ENCODE data around the gene VCX2. TPM values are rescaled to one million over a fixed set of nuclear protein-coding genes. Genes with fewer than 3 reads are reported as not detected.
"Not testable (repeated sequence)": the region's sequence is repeated elsewhere in the genome, so short reads cannot be mapped to it uniquely, and the experiment has no call there.

The VCX2 gene
- total RNA-seq, 6 experiments from 2014 or later, result not detected

GRCh38 chrX:8179656-8180055 is 8.6 kb upstream of the VCX2 start:
- no peak for DNase-seq
- peaks cover 20% of the 10 kb centered on the region for H3K9me3 Mint-ChIP-seq
- no peaks in the 10 kb centered on the region for H3K4me1 Mint-ChIP-seq (ENCODE audit: low read depth)
- H3K27ac Mint-ChIP-seq, result no peak overlapping the region
- no peak for TF ChIP-seq CTCF (IDR thresholded peaks at IDR 0.05)
- H3K27me3 Mint-ChIP-seq (ENCODE audit: insufficient read depth), result no peaks in the 10 kb centered on the region; the same call in 1 of the 2 replicates
- no peaks in the 10 kb centered on the region for H3K36me3 Mint-ChIP-seq (ENCODE audit: low read depth)
- no peak overlapping the region for H3K4me3 Mint-ChIP-seq

DNA sequence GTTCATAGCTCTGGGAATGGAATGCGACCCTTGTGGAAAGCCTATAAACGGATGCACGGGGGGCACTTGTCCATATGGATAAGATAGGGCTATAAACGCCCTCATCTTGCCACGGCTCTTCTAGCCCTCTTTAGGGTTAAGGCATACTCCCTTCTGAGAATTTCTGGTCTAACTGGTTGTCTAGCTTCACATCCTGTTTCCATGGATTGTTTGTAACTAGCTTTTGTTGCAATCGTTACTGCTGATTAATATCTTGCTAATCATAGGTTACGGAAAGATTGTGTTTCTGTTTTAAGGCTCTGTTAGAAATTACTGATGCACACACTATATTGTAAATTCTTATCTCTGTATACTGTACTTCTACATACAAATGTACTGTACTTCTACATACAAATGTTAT is 17.1 kb downstream of the VCX2 start:
- not testable (repeated sequence) for H3K36me3 Mint-ChIP-seq (ENCODE audit: low read depth); H3K27ac Mint-ChIP-seq; DNase-seq; H3K4me1 Mint-ChIP-seq (ENCODE audit: low read depth); H3K4me3 Mint-ChIP-seq; H3K27me3 Mint-ChIP-seq (ENCODE audit: insufficient read depth)
- H3K9me3 Mint-ChIP-seq, result peaks cover 16% of the 10 kb centered on the region

DNA sequence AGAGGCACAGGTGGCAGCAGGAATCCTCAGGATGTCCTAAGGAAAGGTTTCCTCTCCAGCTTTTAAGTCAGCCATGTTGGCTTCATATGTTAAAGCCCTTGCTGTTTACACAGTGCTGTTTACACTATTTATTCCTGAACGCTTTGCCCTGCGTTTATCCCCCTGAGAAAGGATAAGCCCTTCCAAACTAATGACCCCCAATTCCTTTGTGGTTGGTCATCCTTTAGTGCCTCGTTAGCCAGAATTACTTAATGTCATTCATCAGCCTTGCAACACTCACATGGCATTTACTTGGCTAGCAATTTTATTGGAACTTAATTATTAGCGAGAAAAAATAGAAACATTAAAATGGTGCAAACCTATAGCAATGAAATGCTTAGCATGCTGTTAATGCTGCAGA is 23.8 kb downstream of the VCX2 start:
- H3K36me3 Mint-ChIP-seq (ENCODE audit: low read depth), result no peaks in the 10 kb centered on the region
- TF ChIP-seq CTCF (IDR thresholded peaks at IDR 0.05), result no peak
- no peak overlapping the region for H3K4me3 Mint-ChIP-seq
- H3K27ac Mint-ChIP-seq, result no peak overlapping the region
- peaks cover 27% of the 10 kb centered on the region for H3K9me3 Mint-ChIP-seq
- H3K27me3 Mint-ChIP-seq (ENCODE audit: insufficient read depth), result no peaks in the 10 kb centered on the region
- H3K4me1 Mint-ChIP-seq (ENCODE audit: low read depth), result no peaks in the 10 kb centered on the region
- no peak for DNase-seq

DNA sequence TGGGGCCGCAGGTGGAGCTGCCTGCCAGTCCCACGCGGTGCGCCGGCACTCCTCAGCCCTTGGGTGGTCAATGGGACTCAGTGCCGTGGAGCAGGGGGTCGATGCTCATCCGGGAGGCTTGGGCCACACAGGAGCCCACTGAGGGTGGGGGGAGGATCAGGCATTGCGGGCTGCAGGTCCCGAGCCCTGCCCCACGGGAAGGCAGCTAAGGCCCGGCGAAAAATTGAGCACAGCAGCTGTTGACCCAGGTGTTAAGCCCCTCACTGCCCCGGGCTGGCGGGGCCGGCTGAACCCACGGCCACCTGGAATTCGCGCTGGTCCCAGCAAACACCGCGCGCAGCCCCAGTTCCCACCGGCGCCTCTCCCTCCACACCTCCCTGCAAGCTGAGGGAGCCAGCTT is 26.1 kb downstream of the VCX2 start:
- no peaks in the 10 kb centered on the region for H3K27me3 Mint-ChIP-seq (ENCODE audit: insufficient read depth)
- H3K9me3 Mint-ChIP-seq, result peaks cover 25% of the 10 kb centered on the region
- DNase-seq, result no peak
- H3K4me3 Mint-ChIP-seq, result no peak overlapping the region
- no peaks in the 10 kb centered on the region for H3K4me1 Mint-ChIP-seq (ENCODE audit: low read depth)
- no peak overlapping the region for H3K27ac Mint-ChIP-seq
- TF ChIP-seq CTCF (IDR thresholded peaks at IDR 0.05), result no peak
- no peaks in the 10 kb centered on the region for H3K36me3 Mint-ChIP-seq (ENCODE audit: low read depth)

GRCh38 chrX:8141896-8142295 is 29.2 kb downstream of the VCX2 start:
- TF ChIP-seq CTCF (IDR thresholded peaks at IDR 0.05), result no peak
- peaks cover 21% of the 10 kb centered on the region for H3K9me3 Mint-ChIP-seq
- no peak for DNase-seq
- H3K4me1 Mint-ChIP-seq (ENCODE audit: low read depth), result no peaks in the 10 kb centered on the region
- no peak overlapping the region for H3K4me3 Mint-ChIP-seq
- no peak overlapping the region for H3K27ac Mint-ChIP-seq
- no peaks in the 10 kb centered on the region for H3K27me3 Mint-ChIP-seq (ENCODE audit: insufficient read depth)
- no peaks in the 10 kb centered on the region for H3K36me3 Mint-ChIP-seq (ENCODE audit: low read depth)

DNA sequence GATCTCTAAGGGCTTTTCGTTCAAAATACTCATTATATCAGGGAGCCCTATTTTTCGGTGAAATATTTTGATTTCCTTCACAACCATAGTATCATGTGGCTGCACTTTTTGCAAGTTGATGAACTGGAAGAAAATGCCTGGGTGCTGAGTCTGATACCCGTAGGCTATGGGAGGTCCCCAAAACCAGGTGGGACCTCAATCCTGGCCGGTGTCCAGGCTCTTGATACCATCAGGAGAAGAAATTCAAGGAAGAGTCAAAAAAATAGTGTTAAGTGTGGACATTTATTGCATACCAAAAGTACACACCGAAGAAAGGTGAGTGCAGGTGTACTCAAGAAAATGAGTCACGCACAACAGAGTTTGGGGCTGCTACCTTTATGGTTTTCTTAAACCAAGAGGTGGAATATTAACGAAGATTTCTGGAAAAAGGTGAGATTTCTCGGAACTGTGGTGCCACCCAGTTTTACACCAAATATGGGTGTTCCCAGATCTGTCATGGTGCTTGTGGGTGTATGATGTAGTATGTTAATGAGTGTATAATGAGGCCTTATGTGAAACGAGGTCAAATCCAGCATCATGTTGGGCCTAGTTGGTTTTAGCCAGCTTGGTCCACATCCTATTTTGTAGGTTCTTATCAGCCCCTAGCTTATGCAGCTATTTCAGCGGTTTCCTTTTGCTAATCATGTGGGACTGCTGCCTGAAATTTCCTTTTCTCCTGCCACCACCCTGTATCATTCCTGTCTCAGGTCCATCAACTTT is 29.9 kb downstream of the VCX2 start:
- Mint-ChIP-seq H3K36me3 (ENCODE audit: low read depth) (no peaks in the 10 kb centered on the region), H3K4me3 (no peak overlapping the region), H3K27ac (no peak overlapping the region), H3K4me1 (ENCODE audit: low read depth) (no peaks in the 10 kb centered on the region), H3K9me3 (peaks cover 21% of the 10 kb centered on the region), H3K27me3 (ENCODE audit: insufficient read depth) (no peaks in the 10 kb centered on the region)
- no peak for DNase-seq
- TF ChIP-seq CTCF (IDR thresholded peaks at IDR 0.05), result no peak
